Naive B cell (primary cell): ENCODE data around the gene DNM3. TPM values are rescaled to one million over a fixed set of nuclear protein-coding genes. Genes with fewer than 3 reads are reported as not detected.

Source experiments
- ATAC-seq, 2 donors: fragments of 150-1000 bp; cut with Tn5 transposase; 2 replicates each; pipeline ENCODE4 v1.10.0; 2021; ENCODE audit warnings: low read depth in 2 of 2, mild to moderate bottlenecking in 2 of 2, moderate library complexity in 2 of 2
- DNase-seq: peaks from one replicate; pipeline ENCODE4 v3.0.0; 2022
- H3K27ac Mint-ChIP-seq, 6 donors: one replicate each; pipeline ENCODE4 v1.8.0; 2020 to 2022; ENCODE audit warnings: mild to moderate bottlenecking in 6 of 6, mixed read lengths in 6 of 6, moderate library complexity in 5 of 6, inconsistent platforms in 2 of 6
- H3K27me3 Mint-ChIP-seq, 3 donors: one replicate each; pipeline ENCODE4 v1.8.0; 2021 to 2022; ENCODE audit warnings: mixed read lengths in 3 of 3, mild to moderate bottlenecking in 1 of 3
- H3K36me3 Mint-ChIP-seq, 2 donors: one replicate each; pipeline ENCODE4 v1.8.0; 2020 to 2022; ENCODE audit warnings: mixed read lengths in 2 of 2, inconsistent platforms in 1 of 2, mild to moderate bottlenecking in 1 of 2
- H3K4me1 Mint-ChIP-seq, 3 donors: one replicate each; pipeline ENCODE4 v1.8.0; 2020 to 2022; ENCODE audit warnings: mixed read lengths in 3 of 3, inconsistent platforms in 1 of 3, mild to moderate bottlenecking in 1 of 3, moderate library complexity in 1 of 3
- H3K4me3 Mint-ChIP-seq, 8 donors: one replicate each; pipeline ENCODE4 v1.8.0; 2020 to 2022; ENCODE audit warnings: mild to moderate bottlenecking in 8 of 8, mixed read lengths in 8 of 8, moderate library complexity in 8 of 8, inconsistent platforms in 2 of 8
- H3K9me3 Mint-ChIP-seq, 7 donors: one replicate each; pipeline ENCODE4 v1.8.0; 2020 to 2022; ENCODE audit warnings: mixed read lengths in 7 of 7, mild to moderate bottlenecking in 5 of 7, inconsistent platforms in 2 of 7, moderate library complexity in 1 of 7
- polyA plus RNA-seq, 6 donors: library from polyadenylated mRNA; unstranded; fragments of 300-500 nt; fragmentation: Illumina TruSeq; gene quantifications; one replicate each; pipeline ENCODE4 v1.2.3, GENCODE V29; 2021; ENCODE audit warnings: low read depth in 6 of 6

DNM3 gene
- polyA plus RNA-seq, 6 donors from 2014 or later = 0.32 to 6.6 (median 0.57) TPM

GRCh38 chr1:171954361-171954760 is 113.1 kb downstream of the DNM3 start:
- Mint-ChIP-seq H3K9me3 (peaks cover 0 to 2% (median 0%) of the 10 kb centered on the region in 7 donors), H3K36me3 (no peaks in the 10 kb centered on the region)

GRCh38 chr1:171961861-171962260 is 120.6 kb downstream of the DNM3 start:
- ATAC-seq = no peak

More at GRCh38 chr1:171954361-171954760, 113.1 kb downstream of the DNM3 start:
- Mint-ChIP-seq H3K27me3 (no peaks in the 10 kb centered on the region), H3K27ac (no peak overlapping the region), H3K4me1 (no peaks in the 10 kb centered on the region), H3K4me3 (no peak overlapping the region)
- DNase-seq (no peak), ATAC-seq (no peak)

DNA sequence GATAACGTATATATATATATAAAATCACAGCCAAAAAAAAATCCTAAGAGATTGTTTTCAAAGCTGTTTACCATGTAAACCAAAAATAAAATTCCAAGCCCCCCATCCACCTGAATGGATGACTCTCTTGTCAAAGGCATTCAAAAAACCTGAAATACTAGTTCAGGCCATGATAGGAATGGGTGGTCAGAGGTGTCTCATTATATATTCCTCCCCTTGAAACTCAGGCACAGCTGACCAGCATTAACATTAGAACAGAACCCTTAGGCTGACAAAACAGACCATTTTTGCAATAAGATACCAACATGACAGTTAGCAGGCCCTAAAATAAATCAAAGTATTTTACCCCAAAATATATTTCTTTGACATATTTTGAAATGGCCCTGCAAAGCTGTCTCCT is 122.5 kb downstream of the DNM3 start:
- ATAC-seq (no peak), DNase-seq (no peak)
- Mint-ChIP-seq H3K27ac (no peak overlapping the region), H3K27me3 (no peaks in the 10 kb centered on the region), H3K9me3 (no peaks in the 10 kb centered on the region), H3K36me3 (peaks cover 0 to 5% of the 10 kb centered on the region in 2 donors), H3K4me3 (no peak overlapping the region), H3K4me1 (no peaks in the 10 kb centered on the region)

More at GRCh38 chr1:171961861-171962260, 120.6 kb downstream of the DNM3 start:
- Mint-ChIP-seq H3K27me3 (no peaks in the 10 kb centered on the region), H3K9me3 (no peaks in the 10 kb centered on the region), H3K36me3 (no peaks in the 10 kb centered on the region), H3K4me1 (no peaks in the 10 kb centered on the region), H3K4me3 (no peak overlapping the region), H3K27ac (no peak overlapping the region)
- no peak for DNase-seq

- no peaks in the 10 kb centered on the region for H3K27me3 Mint-ChIP-seq
- H3K27ac Mint-ChIP-seq = no peak overlapping the region
- DNase-seq = no peak
- ATAC-seq = no peak
- H3K9me3 Mint-ChIP-seq = no peaks in the 10 kb centered on the region
- H3K4me1 Mint-ChIP-seq = no peaks in the 10 kb centered on the region
- peaks cover 0 to 5% of the 10 kb centered on the region in 2 donors for H3K36me3 Mint-ChIP-seq
- H3K4me3 Mint-ChIP-seq = no peak overlapping the region
Observed at GRCh38 chr1:171965777-171966176, 124.5 kb downstream of the DNM3 start.

- DNase-seq = no peak
- no peaks in the 10 kb centered on the region for H3K4me1 Mint-ChIP-seq
- no peaks in the 10 kb centered on the region for H3K9me3 Mint-ChIP-seq
- no peak for ATAC-seq
- H3K27ac Mint-ChIP-seq = peak overlapping the region in 1 of 6 donors; percentile 6
- no peaks in the 10 kb centered on the region for H3K27me3 Mint-ChIP-seq
- no peak overlapping the region for H3K4me3 Mint-ChIP-seq
- H3K36me3 Mint-ChIP-seq = peaks cover 0 to 5% of the 10 kb centered on the region in 2 donors
Observed at GRCh38 chr1:171966426-171967220, 125.3 kb downstream of the DNM3 start.

DNA sequence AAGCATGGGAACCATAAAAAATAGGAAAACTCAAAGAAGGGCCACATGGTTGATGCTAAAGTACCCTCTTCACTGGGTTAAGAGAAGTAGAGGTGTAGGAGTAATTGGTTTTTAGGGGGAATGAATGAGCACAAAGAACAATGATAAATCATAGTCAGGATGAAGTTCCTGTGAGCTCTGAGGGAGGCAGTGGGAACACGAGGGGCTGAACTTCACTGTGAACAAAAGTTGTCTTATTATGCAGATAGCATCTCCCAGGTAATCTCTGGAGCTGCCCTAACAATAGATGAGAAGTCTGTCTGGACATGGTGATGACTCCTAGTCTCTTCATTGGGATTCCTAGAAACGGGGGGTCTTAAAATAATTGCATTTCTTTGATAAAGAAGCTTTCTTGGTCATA is 127.9 kb downstream of the DNM3 start:
- Mint-ChIP-seq H3K9me3 (no peaks in the 10 kb centered on the region), H3K27me3 (peaks cover 0 to 5% (median 0%) of the 10 kb centered on the region in 3 donors), H3K36me3 (peaks cover 0 to 5% of the 10 kb centered on the region in 2 donors), H3K4me1 (no peaks in the 10 kb centered on the region), H3K4me3 (no peak overlapping the region), H3K27ac (no peak overlapping the region)
- no peak for ATAC-seq
- DNase-seq = no peak

- Mint-ChIP-seq H3K4me3 (no peak overlapping the region), H3K27ac (no peak overlapping the region), H3K27me3 (peaks cover 0 to 5% (median 0%) of the 10 kb centered on the region in 3 donors), H3K36me3 (peaks cover 0 to 5% of the 10 kb centered on the region in 2 donors), H3K9me3 (peaks cover 0 to 2% (median 0%) of the 10 kb centered on the region in 7 donors), H3K4me1 (no peaks in the 10 kb centered on the region)
- ATAC-seq (no peak), DNase-seq (no peak)
Observed at GRCh38 chr1:171969813-171970212, 128.5 kb downstream of the DNM3 start.

DNA sequence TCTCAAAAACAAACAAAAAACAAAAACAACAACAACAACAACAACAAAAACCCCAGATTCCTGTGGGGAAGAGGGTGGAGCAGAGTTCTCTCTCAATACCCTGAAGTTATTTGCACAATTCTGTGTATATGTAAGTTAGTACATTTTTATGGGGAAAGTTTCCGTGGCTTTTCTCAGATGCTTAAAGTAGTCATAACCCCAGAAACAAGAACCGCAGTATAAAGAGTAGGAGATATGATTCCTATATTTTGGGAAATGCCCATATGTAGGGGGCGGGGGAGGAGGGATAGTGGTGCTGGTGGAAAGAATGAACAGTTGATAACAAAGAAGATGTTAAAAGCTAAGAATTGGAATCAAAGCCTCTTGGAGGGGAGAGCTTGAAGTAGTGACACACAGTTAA is 131.5 kb downstream of the DNM3 start:
- ATAC-seq (no peak), DNase-seq (no peak)
- no peaks in the 10 kb centered on the region for H3K4me1 Mint-ChIP-seq
- H3K36me3 Mint-ChIP-seq = peaks cover 0 to 13% of the 10 kb centered on the region in 2 donors
- H3K9me3 Mint-ChIP-seq = peaks cover 0 to 19% (median 2%) of the 10 kb centered on the region in 7 donors
- H3K27ac Mint-ChIP-seq = no peak overlapping the region
- peaks cover 0 to 5% (median 0%) of the 10 kb centered on the region in 3 donors for H3K27me3 Mint-ChIP-seq
- H3K4me3 Mint-ChIP-seq = no peak overlapping the region

DNA sequence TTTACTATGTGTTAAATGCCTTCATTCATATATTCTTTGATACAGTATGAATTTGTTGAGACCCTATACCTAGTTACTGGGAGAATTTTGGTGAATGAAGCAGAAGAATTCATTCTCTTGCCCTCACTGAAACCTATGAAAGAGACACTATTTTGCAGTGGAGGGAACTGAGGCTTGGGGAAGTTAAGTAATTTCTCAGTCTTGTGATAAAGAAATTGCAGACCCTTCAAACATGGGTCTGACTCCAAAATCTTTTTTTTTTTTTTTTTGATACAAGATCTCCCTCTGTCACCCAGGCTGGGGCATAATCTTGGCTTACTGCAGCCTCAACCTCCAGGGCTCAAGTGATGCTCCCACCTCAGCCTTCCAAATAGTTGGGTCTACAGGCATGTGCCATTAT is 132.1 kb downstream of the DNM3 start:
- Mint-ChIP-seq H3K27me3 (peaks cover 0 to 5% (median 0%) of the 10 kb centered on the region in 3 donors), H3K4me3 (no peak overlapping the region), H3K9me3 (peaks cover 0 to 19% (median 2%) of the 10 kb centered on the region in 7 donors), H3K4me1 (no peaks in the 10 kb centered on the region), H3K36me3 (peaks cover 0 to 8% of the 10 kb centered on the region in 2 donors), H3K27ac (no peak overlapping the region)
- DNase-seq = no peak
- ATAC-seq = no peak

DNA sequence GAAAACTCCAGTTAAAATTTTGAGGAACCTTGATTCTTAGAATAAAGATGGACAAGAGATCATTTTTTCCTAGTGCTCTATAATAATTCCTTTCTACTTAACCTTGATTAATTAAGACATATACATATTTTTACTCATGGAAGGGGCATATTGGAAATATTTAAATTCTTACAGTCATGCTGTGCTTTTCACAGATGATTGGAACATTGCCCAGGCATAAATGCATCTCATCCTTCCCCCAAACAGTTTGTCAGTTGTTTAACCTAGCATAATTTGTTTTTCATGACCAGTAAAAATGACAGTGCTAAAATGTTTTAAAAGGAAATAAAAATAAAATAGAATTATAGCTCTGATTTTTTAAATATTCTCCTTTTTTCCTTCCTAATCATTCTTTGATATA is 140.0 kb downstream of the DNM3 start:
- H3K4me3 Mint-ChIP-seq = no peak overlapping the region
- ATAC-seq = no peak
- H3K9me3 Mint-ChIP-seq = peaks cover 0 to 2% (median 0%) of the 10 kb centered on the region in 7 donors
- H3K27me3 Mint-ChIP-seq = peaks cover 0 to 12% (median 8%) of the 10 kb centered on the region in 3 donors
- no peak for DNase-seq
- no peak overlapping the region for H3K27ac Mint-ChIP-seq
- H3K4me1 Mint-ChIP-seq = peaks cover 0 to 2% (median 0%) of the 10 kb centered on the region in 3 donors
- H3K36me3 Mint-ChIP-seq = peaks cover 0 to 1% of the 10 kb centered on the region in 2 donors

- Mint-ChIP-seq H3K4me3 (no peak overlapping the region), H3K36me3 (peaks cover 0 to under 1% of the 10 kb centered on the region in 2 donors), H3K27ac (no peak overlapping the region), H3K4me1 (peaks cover 0 to 2% (median 0%) of the 10 kb centered on the region in 3 donors), H3K27me3 (peaks cover 0 to 12% (median 8%) of the 10 kb centered on the region in 3 donors), H3K9me3 (no peaks in the 10 kb centered on the region)
- ATAC-seq = no peak
- DNase-seq = no peak
Observed at GRCh38 chr1:171983584-171983983, 142.3 kb downstream of the DNM3 start.

GRCh38 chr1:171984262-171984661 is 143.0 kb downstream of the DNM3 start:
- Mint-ChIP-seq H3K27ac (no peak overlapping the region), H3K27me3 (peaks cover 0 to 12% (median 8%) of the 10 kb centered on the region in 3 donors), H3K4me1 (peaks cover 0 to 2% (median 0%) of the 10 kb centered on the region in 3 donors), H3K9me3 (no peaks in the 10 kb centered on the region), H3K36me3 (peaks cover 0 to 5% of the 10 kb centered on the region in 2 donors), H3K4me3 (no peak overlapping the region)
- DNase-seq (no peak), ATAC-seq (no peak)

- H3K27me3 Mint-ChIP-seq = peaks cover 0 to 12% (median 8%) of the 10 kb centered on the region in 3 donors
- H3K36me3 Mint-ChIP-seq = peaks cover 0 to 5% of the 10 kb centered on the region in 2 donors
- peak; percentile 26 for DNase-seq
- H3K4me3 Mint-ChIP-seq = no peak overlapping the region
- H3K9me3 Mint-ChIP-seq = no peaks in the 10 kb centered on the region
- peak in 1 of 2 donors; percentile 52 for ATAC-seq
- no peak overlapping the region for H3K27ac Mint-ChIP-seq
- peaks cover 0 to 2% (median 0%) of the 10 kb centered on the region in 3 donors for H3K4me1 Mint-ChIP-seq
Observed at GRCh38 chr1:171984850-171985485, 143.7 kb downstream of the DNM3 start.

DNA sequence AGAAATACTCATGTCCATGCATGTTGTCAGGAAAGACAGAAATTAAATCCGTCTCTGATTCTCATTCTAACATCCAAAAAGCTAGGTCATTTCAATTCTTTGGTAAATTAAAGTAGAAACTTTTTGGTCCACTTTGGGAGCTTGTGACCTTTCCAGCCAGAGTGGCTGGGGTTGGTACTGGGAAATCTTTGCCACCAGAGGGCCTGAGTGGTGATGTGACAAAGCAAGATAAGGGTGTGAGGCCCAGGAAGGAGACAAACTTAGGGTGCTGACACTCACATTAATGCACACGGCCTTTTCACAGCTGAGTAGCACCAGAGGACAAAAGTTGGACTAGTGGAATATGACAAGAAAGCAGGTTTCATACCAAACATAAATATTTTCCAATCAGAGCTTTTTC is 144.3 kb downstream of the DNM3 start:
- Mint-ChIP-seq H3K4me3 (no peak overlapping the region), H3K4me1 (peaks cover 0 to 2% (median 0%) of the 10 kb centered on the region in 3 donors), H3K27me3 (peaks cover 0 to 12% (median 8%) of the 10 kb centered on the region in 3 donors), H3K9me3 (no peaks in the 10 kb centered on the region), H3K27ac (no peak overlapping the region), H3K36me3 (peaks cover 0 to 5% of the 10 kb centered on the region in 2 donors)
- DNase-seq (no peak), ATAC-seq (no peak)
